PC-3 (cell line): ENCODE measurements around the gene NAA60. TPM values are rescaled to one million over a fixed set of nuclear protein-coding genes. Genes with fewer than 3 reads are reported as not detected.

Experiments
- ATAC-seq: fragments of 200-7000 bp; cut with Tn5 transposase; 2 replicates; pipeline ENCODE4 v1.9.1; 2020; ENCODE audit warnings: mild to moderate bottlenecking, moderate library complexity
- BruUV-seq: library from RNA; stranded (reverse); fragments of 400-500 nt; replicated peaks from 2 replicates; lab custom pipeline; 2021; lab: Mats Ljungman, UMichigan
- CTCF ChIA-PET: fragments of 300-600 bp; sonication (Branson Sonifier 250); formaldehyde crosslinking; loops from one replicate; lab custom pipeline; 2022; ENCODE audit warnings: antibody characterized with exemption; lab: Charles Lee
- POLR2A ChIA-PET: fragments of 300-600 bp; sonication (Branson Sonifier 250); formaldehyde crosslinking; loops from one replicate; lab custom pipeline; 2022; ENCODE audit warnings: antibody characterized with exemption; ENCODE audit not compliant: unreplicated experiment; lab: Charles Lee
- DNase-seq: peaks from one replicate; pipeline ENCODE4 v3.0.0-alpha.2; 2015
- H2AFZ ChIP-seq: fragments of 300-600 bp; sonication (generic); 2 replicates; pipeline ENCODE4 v1.6.0; 2016; ENCODE audit warnings: antibody characterized with exemption, low read length
- H3F3A ChIP-seq: fragments of 300-600 bp; sonication (generic); one replicate; pipeline ENCODE4 v1.6.0; 2017; ENCODE audit warnings: antibody characterized with exemption, low read length, control low read depth, mild to moderate bottlenecking; ENCODE audit not compliant: unreplicated experiment
- H3K27ac ChIP-seq: fragments of 300-600 bp; sonication (generic); 2 replicates; pipeline ENCODE4 v1.5.1; 2016; ENCODE audit warnings: mild to moderate bottlenecking, low read length
- H3K27me3 ChIP-seq: fragments of 300-600 bp; sonication (generic); 2 replicates; pipeline ENCODE4 v1.6.1; 2016; ENCODE audit warnings: low read length, mixed read lengths
- H3K36me3 ChIP-seq: fragments of 300-600 bp; sonication (generic); 2 replicates; pipeline ENCODE4 v1.6.1; 2016; ENCODE audit warnings: low read depth, mixed run types, low read length, mixed read lengths
- H3K4me1 ChIP-seq: fragments of 300-600 bp; sonication (generic); 2 replicates; pipeline ENCODE4 v1.5.1; 2016; ENCODE audit warnings: low read length; ENCODE audit not compliant: insufficient read depth
- H3K4me2 ChIP-seq: fragments of 300-600 bp; sonication (generic); 2 replicates; pipeline ENCODE4 v1.6.0; 2016; ENCODE audit warnings: low read length
- H3K4me3 ChIP-seq: fragments of 300-600 bp; sonication (generic); 2 replicates; pipeline ENCODE4 v1.5.1; 2016; ENCODE audit warnings: mild to moderate bottlenecking, low read length, mixed read lengths
- H3K79me2 ChIP-seq: fragments of 300-600 bp; sonication (generic); 2 replicates; pipeline ENCODE4 v1.6.1; 2017; ENCODE audit warnings: low read length, mixed read lengths
- H3K9ac ChIP-seq: fragments of 300-600 bp; sonication (generic); 2 replicates; pipeline ENCODE4 v1.6.0; 2016; ENCODE audit warnings: mild to moderate bottlenecking, low read length
- H3K9me2 ChIP-seq: fragments of 300-600 bp; sonication (generic); replicated peaks from 2 replicates; pipeline ENCODE4 v1.6.1; 2016; ENCODE audit warnings: mixed run types, low read length, mixed read lengths
- H3K9me3 ChIP-seq: fragments of 300-600 bp; sonication (generic); 2 replicates; pipeline ENCODE4 v1.6.1; 2016; ENCODE audit warnings: low read length, mixed read lengths
- H4K20me1 ChIP-seq: fragments of 300-600 bp; sonication (generic); 2 replicates; pipeline ENCODE4 v1.6.1; 2016; ENCODE audit warnings: low read length, mixed read lengths
- EZH2 ChIP-seq: fragments of 300-600 bp; sonication (generic); IDR thresholded peaks from one replicate; pipeline ENCODE4 v1.6.1; 2017; ENCODE audit warnings: antibody characterized with exemption, mild to moderate bottlenecking, low read length; ENCODE audit not compliant: unreplicated experiment
- EZH2phosphoT487 ChIP-seq: fragments of 300-600 bp; sonication (generic); IDR thresholded peaks from 2 replicates; pipeline ENCODE4 v1.6.1; 2018; ENCODE audit warnings: mild to moderate bottlenecking, antibody characterized with exemption, low read length, borderline replicate concordance
- intact Hi-C: fragments of 100-400 bp; cut with micrococcal nuclease; formaldehyde crosslinking; loops from 2 replicates; pipeline ENCODE4 v1.9.0; 2023
- total RNA-seq: library from RNA; depleted of rRNA; stranded (reverse); fragments of >200 nt; gene quantifications from 2 replicates; pipeline ENCODE4 v1.2.3, GENCODE V29; 2014
- TF ChIP-seq, protein P1 (sequence below): fragments of 300-600 bp; sonication (generic); conservative IDR thresholded peaks from 2 replicates; pipeline ENCODE4 v1.5.1; 2017; ENCODE audit warnings: antibody characterized with exemption, low read depth, mild to moderate bottlenecking, low read length

Gene NAA60
- total RNA-seq, 1 experiment from 2014 or later: 7.6 TPM

DNA sequence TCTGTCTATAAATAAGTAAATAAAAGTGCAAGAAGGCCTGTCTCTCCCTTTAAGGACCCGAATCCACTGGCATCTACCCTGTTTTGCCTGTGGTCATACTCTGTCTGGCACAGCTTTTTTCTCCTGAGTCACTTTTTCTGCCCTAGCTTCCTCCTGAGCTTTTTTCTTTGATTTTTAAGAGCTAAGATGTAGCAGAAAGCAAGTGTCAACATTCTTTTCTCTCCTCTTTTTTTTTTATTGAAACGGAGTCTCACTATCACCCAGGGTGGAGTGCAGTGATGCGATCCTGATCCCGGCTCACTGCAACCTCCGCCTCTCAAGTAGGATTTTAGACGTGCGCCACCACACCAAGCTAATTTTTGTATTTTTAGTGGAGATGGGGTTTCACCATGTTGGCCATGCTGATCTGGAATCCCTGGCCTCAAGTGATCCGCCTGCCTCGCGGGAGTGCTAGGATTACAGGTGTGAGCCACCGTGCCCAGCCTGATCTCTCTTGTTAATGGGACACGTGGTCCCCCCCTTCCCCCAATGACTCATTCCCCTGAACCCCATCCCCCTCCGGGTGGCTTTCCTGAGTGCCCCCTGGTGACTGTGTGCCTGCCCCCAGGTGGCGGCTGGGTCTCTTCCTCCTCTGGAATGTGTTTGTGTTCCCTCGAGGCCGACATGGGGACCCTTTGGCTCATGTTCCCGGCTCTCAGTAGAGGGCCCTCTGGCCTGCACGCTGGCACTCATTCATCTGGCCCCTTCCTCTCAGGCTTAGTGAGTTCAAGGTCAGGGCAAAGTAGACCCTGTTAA lies 37.6 kb downstream of the NAA60 start:
- Histone ChIP-seq H3K4me3 (no peak overlapping the region), H3F3A (no peaks in the 10 kb centered on the region), H2AFZ (no peak overlapping the region), H3K36me3 (no peaks in the 10 kb centered on the region; the same call in 1 of the 2 replicates), H3K9ac (no peak overlapping the region), H3K27ac (no peak overlapping the region), H3K27me3 (no peaks in the 10 kb centered on the region), H3K9me2 (no peaks in the 10 kb centered on the region), H3K79me2 (0 out of 2 replicates have a peak, but pooled peaks cover 3% of the 10 kb centered on the region), H4K20me1 (no peaks in the 10 kb centered on the region), H3K4me2 (no peak overlapping the region), H3K4me1 (no peaks in the 10 kb centered on the region), H3K9me3 (no peaks in the 10 kb centered on the region)
- ChIA-PET POLR2A (no interaction called here), CTCF (no interaction called here)
- intact Hi-C loops: no loop called here
- TF ChIP-seq EZH2: no peak
- no peak for TF ChIP-seq EZH2phosphoT487
- TF ChIP-seq, protein P1, sequence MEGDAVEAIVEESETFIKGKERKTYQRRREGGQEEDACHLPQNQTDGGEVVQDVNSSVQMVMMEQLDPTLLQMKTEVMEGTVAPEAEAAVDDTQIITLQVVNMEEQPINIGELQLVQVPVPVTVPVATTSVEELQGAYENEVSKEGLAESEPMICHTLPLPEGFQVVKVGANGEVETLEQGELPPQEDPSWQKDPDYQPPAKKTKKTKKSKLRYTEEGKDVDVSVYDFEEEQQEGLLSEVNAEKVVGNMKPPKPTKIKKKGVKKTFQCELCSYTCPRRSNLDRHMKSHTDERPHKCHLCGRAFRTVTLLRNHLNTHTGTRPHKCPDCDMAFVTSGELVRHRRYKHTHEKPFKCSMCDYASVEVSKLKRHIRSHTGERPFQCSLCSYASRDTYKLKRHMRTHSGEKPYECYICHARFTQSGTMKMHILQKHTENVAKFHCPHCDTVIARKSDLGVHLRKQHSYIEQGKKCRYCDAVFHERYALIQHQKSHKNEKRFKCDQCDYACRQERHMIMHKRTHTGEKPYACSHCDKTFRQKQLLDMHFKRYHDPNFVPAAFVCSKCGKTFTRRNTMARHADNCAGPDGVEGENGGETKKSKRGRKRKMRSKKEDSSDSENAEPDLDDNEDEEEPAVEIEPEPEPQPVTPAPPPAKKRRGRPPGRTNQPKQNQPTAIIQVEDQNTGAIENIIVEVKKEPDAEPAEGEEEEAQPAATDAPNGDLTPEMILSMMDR: no peak
- ATAC-seq (no peak), DNase-seq (no peak)
- no TSS peak for BruUV-seq

DNA sequence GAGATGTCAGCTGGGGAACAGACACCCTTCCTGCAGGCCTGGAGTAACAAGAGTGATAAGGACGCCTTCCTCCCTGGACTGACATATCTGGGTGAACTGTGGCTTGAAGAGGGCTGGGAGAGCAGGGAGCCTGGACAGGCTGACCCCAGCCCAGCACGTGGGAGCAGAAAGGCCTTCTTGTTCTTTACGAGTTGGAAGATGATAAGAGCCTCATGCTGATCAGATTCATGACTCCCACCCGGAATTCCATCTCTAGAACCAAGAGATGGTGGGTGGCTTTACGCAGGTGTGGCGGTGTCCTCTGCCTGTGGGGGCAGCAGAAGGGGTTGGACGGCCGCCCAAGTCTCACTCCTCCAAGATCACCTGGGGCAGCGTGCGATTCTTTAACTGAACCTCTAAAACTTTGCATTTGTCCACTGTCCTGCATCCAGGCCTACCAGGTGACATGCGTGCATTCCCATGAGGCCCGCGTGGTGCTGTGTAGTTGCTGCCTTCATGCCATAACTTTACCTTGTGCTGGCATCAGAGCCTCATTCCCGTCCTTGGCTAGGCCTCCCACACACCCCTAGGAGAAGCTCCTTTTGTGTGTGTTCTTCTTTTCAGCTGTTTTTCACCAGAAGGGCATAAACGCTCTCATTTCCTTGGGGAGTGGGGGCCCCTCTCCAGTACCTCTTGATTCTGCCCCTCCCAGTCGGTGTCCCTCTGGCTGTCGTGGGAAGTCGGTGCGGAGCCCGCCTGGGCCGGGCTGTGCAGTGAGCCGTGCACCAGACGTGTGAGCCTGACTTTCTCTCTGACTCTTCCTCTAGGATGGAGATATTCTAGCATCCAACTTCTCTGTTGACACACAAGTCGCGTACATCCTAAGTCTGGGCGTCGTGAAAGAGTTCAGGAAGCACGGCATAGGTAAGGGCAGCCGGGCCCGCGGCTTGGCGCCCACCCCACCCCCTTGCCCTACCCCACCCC lies 38.5 kb downstream of the NAA60 start:
- intact Hi-C loops: no loop called here
- Histone ChIP-seq H3K4me3 (no peak overlapping the region), H2AFZ (no peak overlapping the region), H3F3A (no peaks in the 10 kb centered on the region), H3K9ac (no peak overlapping the region), H3K27me3 (no peaks in the 10 kb centered on the region), H3K4me1 (no peaks in the 10 kb centered on the region), H3K9me2 (no peaks in the 10 kb centered on the region), H3K36me3 (no peaks in the 10 kb centered on the region; the same call in 1 of the 2 replicates), H3K27ac (no peak overlapping the region), H4K20me1 (no peaks in the 10 kb centered on the region), H3K9me3 (no peaks in the 10 kb centered on the region), H3K4me2 (no peak overlapping the region), H3K79me2 (0 out of 2 replicates have a peak, but pooled peaks cover 3% of the 10 kb centered on the region)
- ChIA-PET POLR2A (no interaction called here), CTCF (no interaction called here)
- TF ChIP-seq, protein P1: no peak
- TF ChIP-seq EZH2phosphoT487 (no peak), EZH2 (no peak)
- ATAC-seq (no peak), DNase-seq (no peak)
- no TSS peak for BruUV-seq
